Activated T-cell treated with anti-CD3 and anti-CD28 coated beads, Interleukin-2, amount 50 U/mL, for 48 hours (primary cell): ENCODE data around the gene HNF1A.

Experiments used
- DNase-seq, 2 experiments: peaks; one replicate each; pipeline ENCODE4 v3.0.0-alpha.2; 2020

Gene HNF1A

GRCh38 chr12:120960657-120961056, 17.7 kb upstream of the HNF1A start:
- DNase-seq: peak; percentile 46 to 52

DNA sequence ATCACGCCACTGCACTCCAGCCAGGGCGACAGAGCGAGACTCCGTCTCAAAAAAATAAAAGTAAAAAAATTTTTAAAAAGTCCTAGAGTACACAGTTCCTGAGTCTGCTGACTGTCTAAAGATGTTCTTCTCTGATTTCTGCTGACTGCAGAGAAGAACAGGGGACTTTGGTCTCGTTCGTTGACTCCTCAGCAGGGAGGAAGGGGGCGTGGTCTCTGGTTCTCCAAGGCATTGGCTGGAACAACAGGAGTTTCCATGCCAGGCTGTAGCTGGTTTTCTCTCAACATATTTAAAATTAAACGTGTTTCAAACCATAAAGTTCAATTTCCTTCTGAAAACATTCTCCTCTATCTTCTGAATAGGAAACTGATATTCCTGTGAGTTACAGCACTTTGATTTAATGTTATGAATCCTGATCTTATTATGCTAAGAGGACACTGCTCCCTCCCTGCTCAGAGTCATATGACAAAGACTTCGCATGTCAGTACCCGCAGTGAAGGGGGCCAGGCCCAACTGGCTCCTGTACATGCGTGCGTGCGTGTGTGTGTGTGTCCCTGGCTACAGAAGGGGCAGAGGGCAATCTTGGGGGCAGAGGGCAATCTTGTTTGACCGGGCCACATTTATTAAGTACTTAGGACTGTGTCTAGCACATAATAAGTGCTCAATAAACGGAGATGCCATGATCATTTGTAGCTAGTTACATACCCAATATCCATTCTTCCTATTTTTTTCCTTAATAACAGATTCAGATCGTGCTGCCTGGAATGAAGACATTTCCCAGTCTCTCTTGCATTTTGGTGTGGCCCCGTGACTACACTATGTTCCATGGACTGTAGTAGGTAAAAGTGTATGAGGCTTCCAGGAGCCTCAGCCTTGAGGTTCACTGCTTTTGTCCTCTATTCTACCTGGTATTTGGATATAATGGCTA, 16.5 kb upstream of the HNF1A start:
- DNase-seq: peak in 1 of 2 experiments; percentile 23

- DNase-seq: peak; percentile 50 to 51
Measured at GRCh38 chr12:120962532-120963020, 15.8 kb upstream of the HNF1A start.

GRCh38 chr12:120964298-120964697, 14.0 kb upstream of the HNF1A start:
- no peak for DNase-seq

- no peak for DNase-seq
Measured at GRCh38 chr12:120965534-120966091, 12.7 kb upstream of the HNF1A start.

- DNase-seq: no peak
Measured at GRCh38 chr12:120970310-120970709, 8.0 kb upstream of the HNF1A start.

DNA sequence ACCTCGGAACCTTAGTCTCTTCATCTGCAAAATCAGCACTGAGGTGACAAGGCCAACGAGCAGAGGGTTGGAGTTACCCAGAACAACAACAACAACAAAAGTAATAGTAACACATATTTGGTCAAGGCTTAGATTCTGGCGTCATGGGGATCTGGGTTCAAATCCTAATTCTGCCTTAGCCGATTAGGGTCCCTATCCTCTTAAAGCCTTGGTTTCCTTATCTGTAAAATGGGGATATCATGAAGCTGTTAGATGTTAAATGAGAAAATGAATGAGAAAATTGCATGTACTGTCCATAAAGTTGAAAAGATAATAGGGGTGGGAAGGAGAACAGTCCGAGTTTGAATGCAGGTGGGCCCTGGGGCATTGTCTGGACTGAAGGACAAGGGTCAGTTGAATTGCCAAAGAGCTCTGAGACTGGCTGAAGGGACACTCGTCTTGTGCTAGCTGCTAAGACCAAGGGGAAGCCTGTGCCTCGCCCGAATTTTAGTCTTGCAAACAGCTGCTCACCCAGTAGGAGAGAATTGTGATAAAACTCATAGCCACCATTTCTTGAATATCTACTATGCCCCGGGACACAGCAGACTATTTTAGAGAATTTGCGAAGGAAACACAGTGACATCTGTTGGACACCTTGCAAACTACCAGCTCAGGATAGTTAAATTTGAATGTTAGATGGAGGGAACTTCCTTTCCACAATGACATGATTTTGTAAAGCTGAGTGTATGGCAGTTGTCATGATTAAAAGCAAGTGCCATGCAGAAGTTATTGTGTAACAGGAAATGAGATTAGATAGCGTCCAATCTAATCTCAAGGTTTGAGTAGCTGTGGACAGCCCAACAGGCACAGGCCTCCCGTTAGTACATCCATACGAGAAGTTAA, 6.8 kb upstream of the HNF1A start:
- peak in 1 of 2 experiments; percentile 35 for DNase-seq

GRCh38 chr12:120972870-120973543, 5.3 kb upstream of the HNF1A start:
- DNase-seq: no peak

DNA sequence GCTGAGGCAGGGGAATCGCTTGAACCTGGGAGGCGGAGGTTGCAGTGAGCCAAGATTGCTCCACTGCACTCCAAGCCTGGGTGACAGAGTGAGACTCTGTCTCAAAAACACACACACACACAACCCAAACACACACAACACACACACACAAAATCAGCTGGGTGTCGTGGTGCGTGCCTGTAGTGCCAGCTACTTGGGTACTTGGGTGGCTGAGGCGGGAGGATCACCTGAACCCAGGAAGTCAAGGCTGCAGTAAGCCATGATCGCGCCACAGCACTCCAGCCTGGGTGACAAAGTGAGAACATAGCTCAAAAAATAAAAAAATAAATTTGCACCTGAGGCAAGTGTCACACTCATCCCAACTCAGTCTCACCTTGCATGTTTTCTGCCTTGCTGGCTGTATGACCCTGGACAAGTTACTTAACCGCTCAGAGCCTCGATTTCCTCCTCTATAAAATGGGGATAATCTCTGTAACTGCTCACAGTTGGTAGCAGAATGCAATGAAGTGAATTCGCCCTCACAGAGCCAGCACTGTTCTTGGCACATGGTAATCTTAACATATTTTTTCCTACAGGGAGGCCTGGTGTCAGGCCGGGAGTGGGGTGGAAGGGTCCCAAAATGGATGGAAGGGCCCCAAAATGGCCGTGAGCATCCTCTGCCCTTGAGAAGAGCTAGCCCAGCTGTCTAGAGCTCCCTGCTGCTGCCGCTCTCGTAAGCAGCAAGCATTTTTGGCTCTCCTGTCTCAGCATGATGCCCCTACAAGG, 630 bp upstream of the HNF1A start:
- DNase-seq: no peak

GRCh38 chr12:120979220-120979861, 998 bp downstream of the HNF1A start:
- DNase-seq: no peak

- DNase-seq: no peak
Measured at GRCh38 chr12:120979862-120980696, 1.7 kb downstream of the HNF1A start.

DNA sequence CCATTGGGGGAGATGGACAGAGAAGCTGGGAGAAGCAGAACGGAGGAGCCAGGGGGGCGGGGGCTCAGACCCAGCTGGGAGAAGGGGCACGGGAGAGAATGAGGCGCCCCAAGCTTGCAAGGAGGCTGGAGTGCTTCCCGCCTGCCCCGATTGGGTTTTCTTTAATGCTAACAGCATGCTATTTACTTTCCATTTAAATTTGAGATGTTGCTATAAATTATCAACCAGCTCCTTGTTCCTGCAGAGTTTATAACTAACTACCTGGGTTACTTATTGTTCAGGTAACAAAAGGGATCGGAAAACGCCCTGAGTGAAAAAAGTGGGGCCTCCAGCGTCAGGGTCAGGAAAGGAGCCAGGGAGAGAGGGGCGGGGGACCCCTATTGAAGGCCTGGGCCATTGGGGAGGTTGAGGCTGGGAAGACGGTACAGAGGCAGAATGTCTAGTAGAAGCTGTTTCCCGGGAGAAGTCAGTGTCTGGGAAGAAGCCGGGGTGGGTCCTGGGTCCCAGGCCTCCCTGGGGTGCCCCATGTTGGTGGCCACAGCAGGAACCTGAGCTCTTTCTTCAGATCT, 2.5 kb downstream of the HNF1A start:
- DNase-seq: no peak

GRCh38 chr12:120981407-120981941, 3.1 kb downstream of the HNF1A start:
- no peak for DNase-seq

DNA sequence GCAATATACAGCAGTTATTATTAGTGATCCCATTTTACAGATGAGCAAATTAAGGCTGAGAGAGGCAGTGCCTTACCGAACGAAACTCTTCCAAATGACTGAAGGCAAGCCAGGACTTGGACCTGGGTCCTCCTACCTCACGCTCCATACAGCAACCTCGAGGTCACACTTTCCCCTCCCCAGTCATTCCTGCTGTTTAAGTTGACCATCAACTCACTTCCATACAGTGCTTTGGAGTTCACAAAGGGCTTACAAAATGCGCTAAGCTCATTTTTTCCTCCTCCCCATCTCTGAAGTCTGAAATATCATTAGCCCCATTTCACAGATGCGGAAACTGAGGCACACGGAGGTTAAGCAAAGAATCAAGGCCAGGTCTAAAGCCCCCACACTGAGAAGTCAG, 4.3 kb downstream of the HNF1A start:
- DNase-seq: no peak

DNA sequence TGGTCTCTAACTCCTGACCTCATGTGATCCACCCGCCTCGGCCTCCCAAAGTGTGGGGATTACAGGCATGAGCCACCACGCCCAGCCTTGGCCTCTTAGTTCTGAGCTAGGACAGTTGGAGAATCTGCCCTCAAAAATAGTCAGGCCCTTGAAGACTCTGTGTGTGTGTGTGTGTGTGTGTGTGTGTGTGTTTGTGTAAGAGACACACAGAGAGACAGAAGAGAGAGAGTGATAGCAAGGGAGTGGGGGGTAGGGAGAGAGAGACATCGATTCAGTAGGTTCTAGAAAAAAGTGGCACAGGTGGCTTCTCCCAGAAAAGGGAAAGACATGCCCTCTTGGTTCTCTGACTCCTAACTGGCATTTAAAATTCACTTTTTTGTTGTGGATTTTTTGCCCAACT, 5.4 kb downstream of the HNF1A start:
- no peak for DNase-seq

DNA sequence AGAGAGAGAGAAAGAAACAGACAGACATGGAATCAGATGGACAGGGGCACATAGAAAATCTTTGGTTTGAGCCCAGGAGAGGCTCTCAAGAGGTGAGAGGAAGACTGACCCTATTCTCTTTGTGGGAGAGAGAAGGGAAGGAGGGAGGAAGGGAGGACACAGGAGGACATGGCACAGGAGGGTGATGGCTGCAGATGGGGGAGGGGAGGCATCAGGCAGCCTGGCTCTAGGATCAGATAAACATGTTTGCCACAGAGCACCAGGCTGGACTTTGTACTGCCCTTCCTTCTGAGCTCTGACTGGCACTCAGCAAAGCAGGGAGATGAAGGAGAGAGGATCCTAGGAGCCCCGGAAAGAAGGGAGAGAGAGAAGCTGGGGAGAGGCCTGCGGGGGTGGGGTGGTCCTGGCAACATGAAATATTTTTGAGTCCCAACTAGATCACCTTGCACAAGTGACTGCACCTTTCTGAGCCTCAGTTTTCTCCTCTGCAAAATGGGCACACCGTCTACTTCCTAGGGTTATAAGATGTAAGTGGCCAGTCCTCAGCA, 6.1 kb downstream of the HNF1A start:
- DNase-seq: no peak

- DNase-seq: no peak
Measured at GRCh38 chr12:120988234-120988633, 9.9 kb downstream of the HNF1A start.

GRCh38 chr12:120988658-120989057, 10.3 kb downstream of the HNF1A start:
- DNase-seq: no peak

DNA sequence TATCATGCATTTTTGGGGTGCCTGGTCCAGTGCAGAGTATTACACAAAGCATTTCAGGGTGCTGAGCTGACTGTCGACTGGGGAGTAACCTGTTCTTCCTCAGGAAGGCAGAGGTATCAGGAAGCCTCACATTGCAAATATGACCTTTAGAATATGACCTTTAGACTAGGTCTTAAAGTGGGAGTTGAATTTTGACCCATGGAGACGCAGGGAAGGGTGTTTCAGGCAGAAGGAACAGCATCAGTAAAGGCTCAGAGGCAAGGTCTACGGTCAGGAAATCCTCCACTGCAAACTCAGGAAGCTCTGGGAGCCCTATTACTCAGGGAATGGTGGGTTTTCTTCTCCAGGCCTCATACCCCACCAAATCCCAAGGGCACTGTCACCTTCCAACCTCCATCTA, 11.3 kb downstream of the HNF1A start:
- DNase-seq: no peak
